ENCODE results near the gene HIRIP3. TPM values are rescaled to one million over a fixed set of nuclear protein-coding genes. Genes with fewer than 3 reads are reported as not detected.

The HIRIP3 gene
- total and polyA plus RNA-seq, 2 of the 8 experiments (the other 6 are each of a cell fraction or from before 2014, with no cell fraction given) = 11.9 to 18.5 TPM

GRCh38 chr16:29978564-29979270 is 16.7 kb downstream of the HIRIP3 start (continued):
- TF ChIP-seq, protein P1, sequence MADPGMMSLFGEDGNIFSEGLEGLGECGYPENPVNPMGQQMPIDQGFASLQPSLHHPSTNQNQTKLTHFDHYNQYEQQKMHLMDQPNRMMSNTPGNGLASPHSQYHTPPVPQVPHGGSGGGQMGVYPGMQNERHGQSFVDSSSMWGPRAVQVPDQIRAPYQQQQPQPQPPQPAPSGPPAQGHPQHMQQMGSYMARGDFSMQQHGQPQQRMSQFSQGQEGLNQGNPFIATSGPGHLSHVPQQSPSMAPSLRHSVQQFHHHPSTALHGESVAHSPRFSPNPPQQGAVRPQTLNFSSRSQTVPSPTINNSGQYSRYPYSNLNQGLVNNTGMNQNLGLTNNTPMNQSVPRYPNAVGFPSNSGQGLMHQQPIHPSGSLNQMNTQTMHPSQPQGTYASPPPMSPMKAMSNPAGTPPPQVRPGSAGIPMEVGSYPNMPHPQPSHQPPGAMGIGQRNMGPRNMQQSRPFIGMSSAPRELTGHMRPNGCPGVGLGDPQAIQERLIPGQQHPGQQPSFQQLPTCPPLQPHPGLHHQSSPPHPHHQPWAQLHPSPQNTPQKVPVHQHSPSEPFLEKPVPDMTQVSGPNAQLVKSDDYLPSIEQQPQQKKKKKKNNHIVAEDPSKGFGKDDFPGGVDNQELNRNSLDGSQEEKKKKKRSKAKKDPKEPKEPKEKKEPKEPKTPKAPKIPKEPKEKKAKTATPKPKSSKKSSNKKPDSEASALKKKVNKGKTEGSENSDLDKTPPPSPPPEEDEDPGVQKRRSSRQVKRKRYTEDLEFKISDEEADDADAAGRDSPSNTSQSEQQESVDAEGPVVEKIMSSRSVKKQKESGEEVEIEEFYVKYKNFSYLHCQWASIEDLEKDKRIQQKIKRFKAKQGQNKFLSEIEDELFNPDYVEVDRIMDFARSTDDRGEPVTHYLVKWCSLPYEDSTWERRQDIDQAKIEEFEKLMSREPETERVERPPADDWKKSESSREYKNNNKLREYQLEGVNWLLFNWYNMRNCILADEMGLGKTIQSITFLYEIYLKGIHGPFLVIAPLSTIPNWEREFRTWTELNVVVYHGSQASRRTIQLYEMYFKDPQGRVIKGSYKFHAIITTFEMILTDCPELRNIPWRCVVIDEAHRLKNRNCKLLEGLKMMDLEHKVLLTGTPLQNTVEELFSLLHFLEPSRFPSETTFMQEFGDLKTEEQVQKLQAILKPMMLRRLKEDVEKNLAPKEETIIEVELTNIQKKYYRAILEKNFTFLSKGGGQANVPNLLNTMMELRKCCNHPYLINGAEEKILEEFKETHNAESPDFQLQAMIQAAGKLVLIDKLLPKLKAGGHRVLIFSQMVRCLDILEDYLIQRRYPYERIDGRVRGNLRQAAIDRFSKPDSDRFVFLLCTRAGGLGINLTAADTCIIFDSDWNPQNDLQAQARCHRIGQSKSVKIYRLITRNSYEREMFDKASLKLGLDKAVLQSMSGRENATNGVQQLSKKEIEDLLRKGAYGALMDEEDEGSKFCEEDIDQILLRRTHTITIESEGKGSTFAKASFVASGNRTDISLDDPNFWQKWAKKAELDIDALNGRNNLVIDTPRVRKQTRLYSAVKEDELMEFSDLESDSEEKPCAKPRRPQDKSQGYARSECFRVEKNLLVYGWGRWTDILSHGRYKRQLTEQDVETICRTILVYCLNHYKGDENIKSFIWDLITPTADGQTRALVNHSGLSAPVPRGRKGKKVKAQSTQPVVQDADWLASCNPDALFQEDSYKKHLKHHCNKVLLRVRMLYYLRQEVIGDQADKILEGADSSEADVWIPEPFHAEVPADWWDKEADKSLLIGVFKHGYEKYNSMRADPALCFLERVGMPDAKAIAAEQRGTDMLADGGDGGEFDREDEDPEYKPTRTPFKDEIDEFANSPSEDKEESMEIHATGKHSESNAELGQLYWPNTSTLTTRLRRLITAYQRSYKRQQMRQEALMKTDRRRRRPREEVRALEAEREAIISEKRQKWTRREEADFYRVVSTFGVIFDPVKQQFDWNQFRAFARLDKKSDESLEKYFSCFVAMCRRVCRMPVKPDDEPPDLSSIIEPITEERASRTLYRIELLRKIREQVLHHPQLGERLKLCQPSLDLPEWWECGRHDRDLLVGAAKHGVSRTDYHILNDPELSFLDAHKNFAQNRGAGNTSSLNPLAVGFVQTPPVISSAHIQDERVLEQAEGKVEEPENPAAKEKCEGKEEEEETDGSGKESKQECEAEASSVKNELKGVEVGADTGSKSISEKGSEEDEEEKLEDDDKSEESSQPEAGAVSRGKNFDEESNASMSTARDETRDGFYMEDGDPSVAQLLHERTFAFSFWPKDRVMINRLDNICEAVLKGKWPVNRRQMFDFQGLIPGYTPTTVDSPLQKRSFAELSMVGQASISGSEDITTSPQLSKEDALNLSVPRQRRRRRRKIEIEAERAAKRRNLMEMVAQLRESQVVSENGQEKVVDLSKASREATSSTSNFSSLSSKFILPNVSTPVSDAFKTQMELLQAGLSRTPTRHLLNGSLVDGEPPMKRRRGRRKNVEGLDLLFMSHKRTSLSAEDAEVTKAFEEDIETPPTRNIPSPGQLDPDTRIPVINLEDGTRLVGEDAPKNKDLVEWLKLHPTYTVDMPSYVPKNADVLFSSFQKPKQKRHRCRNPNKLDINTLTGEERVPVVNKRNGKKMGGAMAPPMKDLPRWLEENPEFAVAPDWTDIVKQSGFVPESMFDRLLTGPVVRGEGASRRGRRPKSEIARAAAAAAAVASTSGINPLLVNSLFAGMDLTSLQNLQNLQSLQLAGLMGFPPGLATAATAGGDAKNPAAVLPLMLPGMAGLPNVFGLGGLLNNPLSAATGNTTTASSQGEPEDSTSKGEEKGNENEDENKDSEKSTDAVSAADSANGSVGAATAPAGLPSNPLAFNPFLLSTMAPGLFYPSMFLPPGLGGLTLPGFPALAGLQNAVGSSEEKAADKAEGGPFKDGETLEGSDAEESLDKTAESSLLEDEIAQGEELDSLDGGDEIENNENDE (IDR thresholded peaks at IDR 0.05; ENCODE audit: insufficient replicate concordance, low read length) = no peak
- TF ChIP-seq RFX5 (IDR thresholded peaks at IDR 0.05; ENCODE audit: borderline replicate concordance, low read depth, low read length) = no peak
- TF ChIP-seq SP1 (IDR thresholded peaks at IDR 0.05; ENCODE audit: low read depth, low read length) = no peak
- TF ChIP-seq CTBP2 (IDR thresholded peaks at IDR 0.05; ENCODE audit: borderline replicate concordance, insufficient read depth, insufficient read length, low read length) = no peak
- no peak for TF ChIP-seq FOSL1 (IDR thresholded peaks at IDR 0.05; ENCODE audit: insufficient read depth, low read depth, low read length)
- no peak for TF ChIP-seq ATF3 (IDR thresholded peaks at IDR 0.05; ENCODE audit: insufficient read depth, low read depth, low read length)
- TF ChIP-seq TBP (IDR thresholded peaks at IDR 0.05; ENCODE audit: low read depth, low read length) = no peak
